ENCODE data around the gene TLE3.
"Not testable (repeated sequence)": the region's sequence is repeated elsewhere in the genome, so short reads cannot be mapped to it uniquely, and the experiment has no call there.

The TLE3 gene

GRCh38 chr15:70116317-70116716 lies 18.6 kb upstream of the TLE3 start:
- DNase-seq (ENCODE audit: low spot score): no peak
- in situ Hi-C loops (cut with MboI; ENCODE audit: low pct_unique_long_range_greater_than_20kb, low sequenced_read_pairs, unreplicated experiment): no loop called here
- TF ChIP-seq CTCF (IDR thresholded peaks at IDR 0.05; ENCODE audit: extremely low read depth, insufficient read depth, missing control alignments): no peak

- DNase-seq (ENCODE audit: low spot score): no peak
- TF ChIP-seq CTCF (IDR thresholded peaks at IDR 0.05; ENCODE audit: extremely low read depth, insufficient read depth, missing control alignments): no peak
- in situ Hi-C loops (cut with MboI; ENCODE audit: low pct_unique_long_range_greater_than_20kb, low sequenced_read_pairs, unreplicated experiment): no loop called here
These were observed 16.5 kb upstream of the TLE3 start for GRCh38 chr15:70114221-70114620.

GRCh38 chr15:70113304-70113700 lies 15.6 kb upstream of the TLE3 start:
- DNase-seq (ENCODE audit: low spot score): no peak
- no peak for TF ChIP-seq CTCF (IDR thresholded peaks at IDR 0.05; ENCODE audit: extremely low read depth, insufficient read depth, missing control alignments)
- in situ Hi-C loops (cut with MboI; ENCODE audit: low pct_unique_long_range_greater_than_20kb, low sequenced_read_pairs, unreplicated experiment): no loop called here

GRCh38 chr15:70112572-70113303 lies 15.0 kb upstream of the TLE3 start:
- in situ Hi-C loops (cut with MboI; ENCODE audit: low pct_unique_long_range_greater_than_20kb, low sequenced_read_pairs, unreplicated experiment); DNase-seq (ENCODE audit: low spot score): not testable (repeated sequence)

GRCh38 chr15:70112074-70112395 lies 14.3 kb upstream of the TLE3 start:
- no peak for TF ChIP-seq CTCF (IDR thresholded peaks at IDR 0.05; ENCODE audit: extremely low read depth, insufficient read depth, missing control alignments)
- in situ Hi-C loops (cut with MboI; ENCODE audit: low pct_unique_long_range_greater_than_20kb, low sequenced_read_pairs, unreplicated experiment): no loop called here
- DNase-seq (ENCODE audit: low spot score): no peak

GRCh38 chr15:70111203-70112073 lies 13.7 kb upstream of the TLE3 start:
- DNase-seq (ENCODE audit: low spot score): no peak
- TF ChIP-seq CTCF (IDR thresholded peaks at IDR 0.05; ENCODE audit: extremely low read depth, insufficient read depth, missing control alignments): no peak
- in situ Hi-C loops (cut with MboI; ENCODE audit: low pct_unique_long_range_greater_than_20kb, low sequenced_read_pairs, unreplicated experiment): no loop called here

- in situ Hi-C loops (cut with MboI; ENCODE audit: low pct_unique_long_range_greater_than_20kb, low sequenced_read_pairs, unreplicated experiment): no loop called here
- no peak for TF ChIP-seq CTCF (IDR thresholded peaks at IDR 0.05; ENCODE audit: extremely low read depth, insufficient read depth, missing control alignments)
- DNase-seq (ENCODE audit: low spot score): no peak
These were observed 12.3 kb upstream of the TLE3 start for GRCh38 chr15:70109978-70110377.
